ENCODE measurements around the gene OSBPL10. TPM values are rescaled to one million over a fixed set of nuclear protein-coding genes. Genes with fewer than 3 reads are reported as not detected.

OSBPL10 gene
- total and polyA plus RNA-seq, 2 of the 8 experiments (the other 6 are each of a cell fraction or from before 2014, with no cell fraction given): 26.2 to 86.7 TPM

DNA sequence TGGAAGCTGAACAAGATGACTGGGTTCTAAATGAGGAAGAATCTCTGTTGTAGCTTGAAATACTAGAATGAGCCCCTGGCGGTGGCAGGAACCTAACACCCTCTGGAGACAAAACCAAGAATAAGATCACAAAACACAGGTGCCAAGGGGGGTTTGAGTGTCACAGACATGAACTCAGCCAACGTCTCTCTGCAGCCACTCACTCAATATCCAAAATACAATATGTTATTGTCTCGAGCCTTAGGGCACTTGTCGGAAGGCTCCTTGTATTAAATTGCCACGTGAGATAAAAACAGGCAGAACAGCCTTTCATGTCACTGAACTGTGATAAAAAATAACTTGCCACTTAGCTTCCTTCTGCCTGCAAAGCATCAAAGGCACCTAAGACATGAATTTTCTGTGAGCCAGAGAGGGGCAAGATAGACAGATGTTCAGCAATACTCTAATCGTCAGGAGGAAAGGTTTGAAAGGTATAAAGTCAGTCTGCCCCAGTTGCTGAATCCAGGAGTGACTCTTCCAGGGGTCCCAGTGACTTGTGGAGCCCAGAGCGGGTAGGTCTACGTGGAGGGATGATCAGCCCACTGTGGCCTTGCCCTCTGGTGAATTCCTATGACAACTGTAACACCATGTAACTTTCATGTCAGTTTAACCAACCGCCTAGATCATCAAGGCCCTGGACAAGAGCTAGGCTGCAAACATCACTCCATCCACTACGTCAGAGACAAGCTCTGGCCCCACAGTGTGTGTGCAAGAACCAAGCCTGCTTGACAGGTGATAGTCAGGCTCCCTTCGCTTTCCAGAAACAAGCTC, 165.2 kb downstream of the OSBPL10 start (continued):
- TF ChIP-seq, protein P1, sequence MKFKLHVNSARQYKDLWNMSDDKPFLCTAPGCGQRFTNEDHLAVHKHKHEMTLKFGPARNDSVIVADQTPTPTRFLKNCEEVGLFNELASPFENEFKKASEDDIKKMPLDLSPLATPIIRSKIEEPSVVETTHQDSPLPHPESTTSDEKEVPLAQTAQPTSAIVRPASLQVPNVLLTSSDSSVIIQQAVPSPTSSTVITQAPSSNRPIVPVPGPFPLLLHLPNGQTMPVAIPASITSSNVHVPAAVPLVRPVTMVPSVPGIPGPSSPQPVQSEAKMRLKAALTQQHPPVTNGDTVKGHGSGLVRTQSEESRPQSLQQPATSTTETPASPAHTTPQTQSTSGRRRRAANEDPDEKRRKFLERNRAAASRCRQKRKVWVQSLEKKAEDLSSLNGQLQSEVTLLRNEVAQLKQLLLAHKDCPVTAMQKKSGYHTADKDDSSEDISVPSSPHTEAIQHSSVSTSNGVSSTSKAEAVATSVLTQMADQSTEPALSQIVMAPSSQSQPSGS (IDR thresholded peaks at IDR 0.05; ENCODE audit: low read length): no peak
- TF ChIP-seq RBBP5 (IDR thresholded peaks at IDR 0.05; ENCODE audit: borderline replicate concordance, low read depth, low read length) (no peak), POLR2AphosphoS5 (IDR thresholded peaks at IDR 0.05; ENCODE audit: low read depth, low read length) (no peak), TCF12 (IDR thresholded peaks at IDR 0.05; ENCODE audit: low read depth, low read length) (no peak), YY1 (IDR thresholded peaks at IDR 0.05; ENCODE audit: low read depth, low read length) (no peak), CTBP2 (IDR thresholded peaks at IDR 0.05; ENCODE audit: borderline replicate concordance, insufficient read depth, insufficient read length, low read length) (no peak), GABPA (IDR thresholded peaks at IDR 0.05; ENCODE audit: borderline replicate concordance, insufficient read depth, low read length) (no peak), JUN (IDR thresholded peaks at IDR 0.05; ENCODE audit: low read depth, low read length) (no peak), HDAC6 (IDR thresholded peaks at IDR 0.05; ENCODE audit: low read depth, low read length) (no peak), CHD1 (IDR thresholded peaks at IDR 0.05; ENCODE audit: low read depth, low read length) (no peak), E2F6 (IDR thresholded peaks at IDR 0.05) (no peak)
